Type B pancreatic cell (in vitro differentiated cells): ENCODE data around the gene PVR. TPM values are rescaled to one million over a fixed set of nuclear protein-coding genes. Genes with fewer than 3 reads are reported as not detected.
"Not testable (repeated sequence)": the region's sequence is repeated elsewhere in the genome, so short reads cannot be mapped to it uniquely, and the experiment has no call there.

Source experiments
- DNase-seq: peaks from one replicate; pipeline ENCODE4 v3.0.0; 2021; ENCODE audit warnings: mixed read lengths; ENCODE audit not compliant: unreplicated experiment; ENCODE audit errors: extremely low spot score
- H3K27ac Mint-ChIP-seq: 2 replicates; pipeline ENCODE4 v1.8.0; 2021; ENCODE audit warnings: mild to moderate bottlenecking, mixed read lengths
- H3K27me3 Mint-ChIP-seq: 2 replicates; pipeline ENCODE4 v1.8.0; 2021; ENCODE audit warnings: mixed read lengths
- H3K36me3 Mint-ChIP-seq: 2 replicates; pipeline ENCODE4 v1.8.0; 2021; ENCODE audit warnings: mixed read lengths
- H3K4me1 Mint-ChIP-seq: one replicate; pipeline ENCODE4 v1.8.0; 2021; ENCODE audit warnings: mixed read lengths; ENCODE audit not compliant: unreplicated experiment
- H3K4me3 Mint-ChIP-seq: 2 replicates; pipeline ENCODE4 v1.8.0; 2021; ENCODE audit warnings: mild to moderate bottlenecking, mixed read lengths
- H3K9me3 Mint-ChIP-seq: 2 replicates; pipeline ENCODE4 v1.8.0; 2021; ENCODE audit warnings: mixed read lengths
- total RNA-seq: library from RNA; stranded (reverse); gene quantifications from 2 replicates; pipeline ENCODE4 v1.2.1, GENCODE V29; 2021; ENCODE audit warnings: low replicate concordance
- TF ChIP-seq, protein P1 (sequence below): fragments of 200-600 bp; sonication (generic); conservative IDR thresholded peaks from 2 replicates; pipeline ENCODE4 v1.5.0; 2021; ENCODE audit warnings: antibody characterized with exemption, mild to moderate bottlenecking

Gene PVR
- total RNA-seq, 1 donor from 2014 or later, result 29.7 TPM

- Mint-ChIP-seq H3K4me3 (no peak overlapping the region), H3K9me3 (peaks cover 4% of the 10 kb centered on the region), H3K27ac (no peak overlapping the region), H3K4me1 (no peaks in the 10 kb centered on the region), H3K27me3 (peaks cover 12% of the 10 kb centered on the region), H3K36me3 (no peaks in the 10 kb centered on the region)
- no peak for DNase-seq
- TF ChIP-seq, protein P1, sequence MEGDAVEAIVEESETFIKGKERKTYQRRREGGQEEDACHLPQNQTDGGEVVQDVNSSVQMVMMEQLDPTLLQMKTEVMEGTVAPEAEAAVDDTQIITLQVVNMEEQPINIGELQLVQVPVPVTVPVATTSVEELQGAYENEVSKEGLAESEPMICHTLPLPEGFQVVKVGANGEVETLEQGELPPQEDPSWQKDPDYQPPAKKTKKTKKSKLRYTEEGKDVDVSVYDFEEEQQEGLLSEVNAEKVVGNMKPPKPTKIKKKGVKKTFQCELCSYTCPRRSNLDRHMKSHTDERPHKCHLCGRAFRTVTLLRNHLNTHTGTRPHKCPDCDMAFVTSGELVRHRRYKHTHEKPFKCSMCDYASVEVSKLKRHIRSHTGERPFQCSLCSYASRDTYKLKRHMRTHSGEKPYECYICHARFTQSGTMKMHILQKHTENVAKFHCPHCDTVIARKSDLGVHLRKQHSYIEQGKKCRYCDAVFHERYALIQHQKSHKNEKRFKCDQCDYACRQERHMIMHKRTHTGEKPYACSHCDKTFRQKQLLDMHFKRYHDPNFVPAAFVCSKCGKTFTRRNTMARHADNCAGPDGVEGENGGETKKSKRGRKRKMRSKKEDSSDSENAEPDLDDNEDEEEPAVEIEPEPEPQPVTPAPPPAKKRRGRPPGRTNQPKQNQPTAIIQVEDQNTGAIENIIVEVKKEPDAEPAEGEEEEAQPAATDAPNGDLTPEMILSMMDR, result no peak
Observed at GRCh38 chr19:44626048-44626624, 17.6 kb upstream of the PVR start.

GRCh38 chr19:44627631-44628030 lies 16.1 kb upstream of the PVR start:
- peaks cover 17% of the 10 kb centered on the region for H3K27me3 Mint-ChIP-seq

GRCh38 chr19:44628793-44629192 lies 14.9 kb upstream of the PVR start:
- TF ChIP-seq, protein P1, result no peak
- Mint-ChIP-seq H3K4me3 (no peak overlapping the region), H3K36me3 (no peaks in the 10 kb centered on the region), H3K27ac (no peak overlapping the region), H3K9me3 (peaks cover 4% of the 10 kb centered on the region), H3K27me3 (peaks cover 16% of the 10 kb centered on the region), H3K4me1 (peaks cover 4% of the 10 kb centered on the region)
- DNase-seq, result no peak

More at GRCh38 chr19:44627631-44628030, 16.1 kb upstream of the PVR start:
- Mint-ChIP-seq H3K27ac (no peak overlapping the region), H3K4me1 (no peaks in the 10 kb centered on the region), H3K9me3 (peaks cover 4% of the 10 kb centered on the region), H3K36me3 (no peaks in the 10 kb centered on the region), H3K4me3 (no peak overlapping the region)
- TF ChIP-seq, protein P1, result no peak
- DNase-seq, result no peak

- H3K4me3 Mint-ChIP-seq, H3K9me3 Mint-ChIP-seq, H3K36me3 Mint-ChIP-seq, DNase-seq, H3K27ac Mint-ChIP-seq: not testable (repeated sequence)
- Mint-ChIP-seq H3K4me1 (peaks cover 20% of the 10 kb centered on the region), H3K27me3 (peaks cover 16% of the 10 kb centered on the region)
Observed at GRCh38 chr19:44631611-44632010, 12.1 kb upstream of the PVR start.

DNA sequence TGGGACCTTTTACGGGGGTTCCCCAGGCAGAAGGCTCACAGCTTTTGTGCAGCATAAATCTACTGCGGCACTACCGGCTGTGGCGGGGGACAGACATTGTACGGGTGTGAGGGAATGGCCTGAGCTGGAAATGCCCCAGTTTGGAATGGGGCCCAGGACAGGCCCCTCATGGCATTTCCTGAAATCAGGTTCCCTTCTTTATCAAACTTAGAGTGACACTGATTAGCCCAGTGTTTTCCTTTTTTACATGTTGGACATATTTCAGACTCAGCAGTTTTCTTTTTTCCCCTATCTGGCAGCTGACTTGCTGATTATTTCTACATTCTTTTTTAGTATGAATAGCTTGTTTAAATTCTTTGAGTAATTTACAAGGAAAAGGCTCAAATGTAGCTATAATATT lies 9.7 kb upstream of the PVR start:
- Mint-ChIP-seq H3K4me1 (peaks cover 22% of the 10 kb centered on the region), H3K27me3 (peaks cover 16% of the 10 kb centered on the region)
- H3K27ac Mint-ChIP-seq, H3K9me3 Mint-ChIP-seq, H3K36me3 Mint-ChIP-seq, DNase-seq, H3K4me3 Mint-ChIP-seq: not testable (repeated sequence)

DNA sequence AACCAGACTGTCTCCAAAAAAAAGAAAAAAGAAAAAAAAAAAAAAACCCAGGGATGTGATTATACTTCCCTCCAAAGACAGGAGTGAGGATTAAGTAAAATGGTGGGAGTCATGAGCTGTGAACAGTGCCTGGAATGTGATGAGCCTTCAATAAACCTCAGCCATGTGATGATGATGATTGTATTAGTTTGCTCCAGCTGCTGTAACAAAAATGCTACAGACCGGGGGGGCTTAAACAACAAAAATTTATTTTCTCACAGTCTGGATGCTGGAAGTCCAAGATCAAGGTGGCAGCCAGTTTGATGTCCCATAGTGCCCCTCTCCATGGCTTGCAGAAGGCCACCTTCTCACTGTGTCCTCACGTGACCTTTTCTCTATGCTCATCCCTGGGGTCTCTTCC lies 8.9 kb upstream of the PVR start:
- no peak overlapping the region for H3K27ac Mint-ChIP-seq
- H3K36me3 Mint-ChIP-seq, result no peaks in the 10 kb centered on the region
- DNase-seq, result no peak
- peaks cover 24% of the 10 kb centered on the region for H3K4me1 Mint-ChIP-seq
- TF ChIP-seq, protein P1, result no peak
- peaks cover 16% of the 10 kb centered on the region for H3K27me3 Mint-ChIP-seq
- no peak overlapping the region for H3K4me3 Mint-ChIP-seq
- H3K9me3 Mint-ChIP-seq, result peaks cover 7% of the 10 kb centered on the region
